GM12878 (cell line): ENCODE results near the gene DMAC2. TPM values are rescaled to one million over a fixed set of nuclear protein-coding genes. Genes with fewer than 3 reads are reported as not detected.

Experiments
- ATAC-seq: fragments of 200-7000 bp; cut with Tn5 transposase; 3 replicates; pipeline ENCODE4 v1.9.1; 2020; ENCODE audit warnings: mild to moderate bottlenecking, moderate library complexity
- BruUV-seq: library from RNA; stranded (reverse); fragments of 400-500 nt; replicated peaks from 2 replicates; lab custom pipeline; 2021; lab: Mats Ljungman, UMichigan
- CTCF ChIA-PET: fragments of 300-600 bp; sonication (Branson Sonifier 250); formaldehyde crosslinking; extraction: SDS; loops from one replicate; lab custom pipeline; 2021; ENCODE audit warnings: inconsistent platforms; lab: Yijun Ruan, JAX
- POLR2A ChIA-PET: fragments of 350-600 bp; formaldehyde crosslinking; extraction: SDS; loops from one replicate; lab custom pipeline; 2021; ENCODE audit warnings: inconsistent platforms; lab: Charles Lee
- RAD21 ChIA-PET: fragments of 300-600 bp; sonication (Branson Sonifier 250); formaldehyde crosslinking; loops from one replicate; lab custom pipeline; 2023; ENCODE audit warnings: antibody characterized with exemption; ENCODE audit not compliant: unreplicated experiment; lab: Charles Lee
- SMC1A ChIA-PET: fragments of 300-600 bp; sonication (Branson Sonifier 250); formaldehyde crosslinking; loops from one replicate; lab custom pipeline; 2023; ENCODE audit not compliant: unreplicated experiment, uncharacterized antibody; lab: Charles Lee
- DNase-seq: peaks from one replicate; pipeline ENCODE4 v3.0.0-alpha.2; 2011; ENCODE audit warnings: low read depth, low spot score
- FAIRE-seq: peaks from 3 replicates; lab custom pipeline; 2011; peaks lifted over from hg19 to GRCh38; lab: Jason Lieb, UNC
- H2AFZ ChIP-seq: 2 replicates; pipeline ENCODE4 v1.6.0; 2011; ENCODE audit warnings: low read depth, low read length, control low read depth; ENCODE audit not compliant: control insufficient read depth
- H3K27ac ChIP-seq: 2 replicates; pipeline ENCODE4 v1.5.1; 2011; ENCODE audit warnings: control low read depth; ENCODE audit not compliant: control insufficient read depth, insufficient read depth
- H3K27me3 ChIP-seq, 2 experiments: replicated peaks in 1 of 2; 2 replicates each; pipeline versions ENCODE4 v1.6.0 to v1.6.1; 2011; ENCODE audit warnings: low read length in 1 of 2; ENCODE audit not compliant: control insufficient read depth in 2 of 2, insufficient read depth in 2 of 2
- H3K36me3 ChIP-seq, 2 experiments: 2 replicates each; pipeline ENCODE4 v1.5.1; 2011; ENCODE audit warnings: low read length in 1 of 2; ENCODE audit not compliant: control insufficient read depth in 2 of 2, insufficient read depth in 2 of 2
- H3K4me1 ChIP-seq: 2 replicates; pipeline ENCODE4 v1.6.1; 2011; ENCODE audit warnings: mild to moderate bottlenecking, low read length, moderate library complexity, mixed read lengths; ENCODE audit not compliant: control insufficient read depth, insufficient read depth
- H3K4me2 ChIP-seq: 2 replicates; pipeline ENCODE4 v1.6.0; 2011; ENCODE audit warnings: control low read depth; ENCODE audit not compliant: control insufficient read depth, insufficient read depth
- H3K4me3 ChIP-seq: fragments of 200-600 bp; sonication (generic); 2 replicates; pipeline ENCODE4 v1.5.1; 2016
- H3K79me2 ChIP-seq: 2 replicates; pipeline ENCODE4 v1.6.0; 2011; ENCODE audit warnings: low read length; ENCODE audit not compliant: control insufficient read depth, insufficient read depth
- H3K9ac ChIP-seq: 2 replicates; pipeline ENCODE4 v1.8.0; 2011; ENCODE audit warnings: low read length, control low read depth, mixed read lengths; ENCODE audit not compliant: control insufficient read depth, insufficient read depth
- H3K9me3 ChIP-seq: replicated peaks from 3 replicates; pipeline ENCODE4 v1.5.1; 2011; ENCODE audit warnings: mild to moderate bottlenecking, low read length; ENCODE audit not compliant: control insufficient read depth, insufficient read depth
- H4K20me1 ChIP-seq: 2 replicates; pipeline ENCODE4 v1.6.0; 2011; ENCODE audit not compliant: control insufficient read depth, insufficient read depth
- CBX3 ChIP-seq: fragments of 200-600 bp; sonication (generic); IDR thresholded peaks from 2 replicates; pipeline ENCODE4 v1.6.1; 2016; ENCODE audit warnings: low read depth, borderline replicate concordance
- CHD2 ChIP-seq: IDR thresholded peaks from 2 replicates; pipeline ENCODE4 v1.6.1; 2011; ENCODE audit warnings: low read depth, low read length, improper control_type of control experiment, borderline replicate concordance
- HDAC2 ChIP-seq: fragments of 200-600 bp; sonication (generic); IDR thresholded peaks from 2 replicates; pipeline ENCODE4 v1.6.1; 2017
- HDGF ChIP-seq: fragments of 450-650 bp; IDR thresholded peaks from 2 replicates; pipeline ENCODE4 v1.6.1; 2016; ENCODE audit warnings: antibody characterized with exemption
- IKZF2 ChIP-seq, 2 experiments: fragments of 450-650 bp; IDR thresholded peaks; 2 replicates each; pipeline ENCODE4 v1.6.1; 2017; ENCODE audit warnings: mild to moderate bottlenecking in 2 of 2, moderate library complexity in 2 of 2
- LARP7 ChIP-seq: fragments of 450-650 bp; IDR thresholded peaks from 2 replicates; pipeline ENCODE4 v1.6.1; 2017; ENCODE audit warnings: mild to moderate bottlenecking
- NFXL1 ChIP-seq: fragments of 450-650 bp; IDR thresholded peaks from 2 replicates; pipeline ENCODE4 v1.6.1; 2017; ENCODE audit warnings: antibody characterized with exemption, mild to moderate bottlenecking, borderline replicate concordance
- RB1 ChIP-seq: fragments of 450-650 bp; formaldehyde crosslinking; IDR thresholded peaks from 2 replicates; pipeline ENCODE4 v1.6.1; 2017; ENCODE audit warnings: mild to moderate bottlenecking, borderline replicate concordance
- RELA ChIP-seq: fragments of 450-650 bp; IDR thresholded peaks from 2 replicates; pipeline ENCODE4 v1.8.0; 2014; ENCODE audit warnings: borderline replicate concordance; ENCODE audit not compliant: partially characterized antibody
- SUPT20H ChIP-seq: IDR thresholded peaks from 2 replicates; pipeline ENCODE4 v1.6.1; 2011; ENCODE audit warnings: low read depth, mild to moderate bottlenecking, low read length, moderate library complexity, borderline replicate concordance; ENCODE audit not compliant: control insufficient read depth
- TCF7 ChIP-seq: IDR thresholded peaks from 2 replicates; pipeline ENCODE4 v1.6.1; 2014; ENCODE audit warnings: antibody characterized with exemption, borderline replicate concordance
- WGBS: methylation state at CpG from one replicate; pipeline ENCODE4 v1.1.6; 2016; ENCODE audit warnings: low lambda C conversion rate; ENCODE audit not compliant: insufficient replicate concordance, insufficient coverage; ENCODE audit errors: missing lambda C conversion rate; 5-methylcytosine and 5-hydroxymethylcytosine counted together
- in situ Hi-C: fragments of 300-500 bp; cut with MboI; formaldehyde crosslinking; loops from 9 replicates; pipeline ENCODE4 v1.14.3; 2018; ENCODE audit warnings: mixed read lengths
- intact Hi-C: fragments of 100-400 bp; cut with micrococcal nuclease; formaldehyde crosslinking; loops from one replicate; pipeline ENCODE4 v1.14.2; 2022; ENCODE audit not compliant: unreplicated experiment
- polyA plus RNA-seq, 11 experiments: library from polyadenylated mRNA; depleted of rRNA in 4 of 11; unstranded in 6 of 11; stranded (reverse) in 5 of 11; fragments of >200 nt; fragmentation: Nextera tagmentation in 4 of 11; fragmentation: Illumina TruSeq in 1 of 11; extraction: Ambion mirVana in 4 of 11; extraction: Trizol in 1 of 11; gene quantifications; 1 replicate in 1 of 11; 2 replicates in 10 of 11; pipeline versions ENCODE4 v1.2.1 to v1.2.3, GENCODE V29; 2011 to 2016; ENCODE audit warnings: inconsistent platforms in 2 of 11, missing spikeins in 2 of 11, low read depth in 1 of 11
- total RNA-seq, 4 experiments: library from RNA; depleted of rRNA in 3 of 4; stranded (reverse); fragments of >200 nt in 3 of 4; fragmentation: Illumina TruSeq in 1 of 4; extraction: Trizol in 1 of 4; gene quantifications; 2 replicates each; pipeline versions ENCODE4 v1.2.1 to v1.2.3, GENCODE V29; 2013 to 2021
- TF ChIP-seq, protein P1 (sequence below): IDR thresholded peaks from 2 replicates; pipeline ENCODE4 v1.6.1; 2012; ENCODE audit warnings: low read depth, low read length, improper control_type of control experiment
- TF ChIP-seq, protein P2 (sequence below): fragments of 450-650 bp; IDR thresholded peaks from 2 replicates; pipeline ENCODE4 v1.6.1; 2016; ENCODE audit warnings: mild to moderate bottlenecking, moderate library complexity, borderline replicate concordance
- TF ChIP-seq, protein P3 (sequence below): IDR thresholded peaks from 2 replicates; pipeline ENCODE4 v1.6.1; 2011; ENCODE audit warnings: borderline replicate concordance, low read depth, mild to moderate bottlenecking, moderate library complexity, mixed read lengths, low read length; ENCODE audit not compliant: insufficient read depth; ENCODE audit errors: extremely low read length
- TF ChIP-seq, protein P4 (sequence below): fragments of 150-350 bp; IDR thresholded peaks from 2 replicates; pipeline ENCODE4 v1.6.1; 2016; ENCODE audit warnings: low read depth, low read length

DMAC2 gene
- total and polyA plus RNA-seq, 10 of the 15 experiments (the other 5 are each of a cell fraction or from before 2014, with no cell fraction given): 10.8 to 57.2 (median 42.7) TPM

DNA sequence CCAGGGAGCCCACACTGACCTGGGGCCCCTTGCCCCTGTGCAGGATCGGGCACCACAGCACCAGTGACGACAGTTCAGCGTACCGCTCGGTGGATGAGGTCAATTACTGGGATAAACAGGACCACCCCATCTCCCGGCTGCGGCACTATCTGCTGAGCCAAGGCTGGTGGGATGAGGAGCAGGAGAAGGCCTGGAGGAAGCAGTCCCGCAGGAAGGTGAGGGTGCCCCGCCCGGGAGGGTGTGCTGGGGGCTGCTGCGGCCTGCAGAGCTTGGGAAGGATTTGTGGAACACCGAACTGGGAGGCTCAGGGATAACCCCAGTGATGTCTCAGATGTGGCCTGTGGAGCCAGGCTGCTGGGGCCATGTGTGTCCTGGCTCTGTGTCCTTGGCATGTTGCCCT, 16.8 kb downstream of the DMAC2 start:
- ATAC-seq: no peak
- Histone ChIP-seq H4K20me1 (no peaks in the 10 kb centered on the region), H3K36me3 (peaks cover 11 to 18% of the 10 kb centered on the region in 2 experiments), H3K4me2 (no peak overlapping the region), H2AFZ (no peak overlapping the region), H3K27me3 (no peaks in the 10 kb centered on the region), H3K27ac (no peak overlapping the region), H3K79me2 (no peaks in the 10 kb centered on the region; the same call in 1 of the 2 replicates)
- RAD21 ChIA-PET: no interaction called here
- SMC1A ChIA-PET: no interaction called here
- intact Hi-C loops (no loop called here), in situ Hi-C loops (no loop called here)
- no peak for FAIRE-seq
- TF ChIP-seq, protein P1, sequence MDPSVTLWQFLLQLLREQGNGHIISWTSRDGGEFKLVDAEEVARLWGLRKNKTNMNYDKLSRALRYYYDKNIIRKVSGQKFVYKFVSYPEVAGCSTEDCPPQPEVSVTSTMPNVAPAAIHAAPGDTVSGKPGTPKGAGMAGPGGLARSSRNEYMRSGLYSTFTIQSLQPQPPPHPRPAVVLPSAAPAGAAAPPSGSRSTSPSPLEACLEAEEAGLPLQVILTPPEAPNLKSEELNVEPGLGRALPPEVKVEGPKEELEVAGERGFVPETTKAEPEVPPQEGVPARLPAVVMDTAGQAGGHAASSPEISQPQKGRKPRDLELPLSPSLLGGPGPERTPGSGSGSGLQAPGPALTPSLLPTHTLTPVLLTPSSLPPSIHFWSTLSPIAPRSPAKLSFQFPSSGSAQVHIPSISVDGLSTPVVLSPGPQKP: no peak
- TF ChIP-seq RB1: no peak
- no peak for TF ChIP-seq LARP7
- no peak for TF ChIP-seq TCF7
- TF ChIP-seq CHD2: no peak
- TF ChIP-seq, protein P2, sequence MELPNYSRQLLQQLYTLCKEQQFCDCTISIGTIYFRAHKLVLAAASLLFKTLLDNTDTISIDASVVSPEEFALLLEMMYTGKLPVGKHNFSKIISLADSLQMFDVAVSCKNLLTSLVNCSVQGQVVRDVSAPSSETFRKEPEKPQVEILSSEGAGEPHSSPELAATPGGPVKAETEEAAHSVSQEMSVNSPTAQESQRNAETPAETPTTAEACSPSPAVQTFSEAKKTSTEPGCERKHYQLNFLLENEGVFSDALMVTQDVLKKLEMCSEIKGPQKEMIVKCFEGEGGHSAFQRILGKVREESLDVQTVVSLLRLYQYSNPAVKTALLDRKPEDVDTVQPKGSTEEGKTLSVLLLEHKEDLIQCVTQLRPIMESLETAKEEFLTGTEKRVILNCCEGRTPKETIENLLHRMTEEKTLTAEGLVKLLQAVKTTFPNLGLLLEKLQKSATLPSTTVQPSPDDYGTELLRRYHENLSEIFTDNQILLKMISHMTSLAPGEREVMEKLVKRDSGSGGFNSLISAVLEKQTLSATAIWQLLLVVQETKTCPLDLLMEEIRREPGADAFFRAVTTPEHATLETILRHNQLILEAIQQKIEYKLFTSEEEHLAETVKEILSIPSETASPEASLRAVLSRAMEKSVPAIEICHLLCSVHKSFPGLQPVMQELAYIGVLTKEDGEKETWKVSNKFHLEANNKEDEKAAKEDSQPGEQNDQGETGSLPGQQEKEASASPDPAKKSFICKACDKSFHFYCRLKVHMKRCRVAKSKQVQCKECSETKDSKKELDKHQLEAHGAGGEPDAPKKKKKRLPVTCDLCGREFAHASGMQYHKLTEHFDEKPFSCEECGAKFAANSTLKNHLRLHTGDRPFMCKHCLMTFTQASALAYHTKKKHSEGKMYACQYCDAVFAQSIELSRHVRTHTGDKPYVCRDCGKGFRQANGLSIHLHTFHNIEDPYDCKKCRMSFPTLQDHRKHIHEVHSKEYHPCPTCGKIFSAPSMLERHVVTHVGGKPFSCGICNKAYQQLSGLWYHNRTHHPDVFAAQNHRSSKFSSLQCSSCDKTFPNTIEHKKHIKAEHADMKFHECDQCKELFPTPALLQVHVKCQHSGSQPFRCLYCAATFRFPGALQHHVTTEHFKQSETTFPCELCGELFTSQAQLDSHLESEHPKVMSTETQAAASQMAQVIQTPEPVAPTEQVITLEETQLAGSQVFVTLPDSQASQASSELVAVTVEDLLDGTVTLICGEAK: no peak
- no peak for TF ChIP-seq SUPT20H
- no peak for TF ChIP-seq NFXL1
- no peak for TF ChIP-seq HDGF
- TF ChIP-seq, protein P3, sequence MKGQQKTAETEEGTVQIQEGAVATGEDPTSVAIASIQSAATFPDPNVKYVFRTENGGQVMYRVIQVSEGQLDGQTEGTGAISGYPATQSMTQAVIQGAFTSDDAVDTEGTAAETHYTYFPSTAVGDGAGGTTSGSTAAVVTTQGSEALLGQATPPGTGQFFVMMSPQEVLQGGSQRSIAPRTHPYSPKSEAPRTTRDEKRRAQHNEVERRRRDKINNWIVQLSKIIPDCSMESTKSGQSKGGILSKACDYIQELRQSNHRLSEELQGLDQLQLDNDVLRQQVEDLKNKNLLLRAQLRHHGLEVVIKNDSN: no peak
- no peak for TF ChIP-seq IKZF2 (IDR thresholded peaks at IDR 0.05)
- TF ChIP-seq RELA: no peak
- no peak for TF ChIP-seq HDAC2
- TF ChIP-seq, protein P4, sequence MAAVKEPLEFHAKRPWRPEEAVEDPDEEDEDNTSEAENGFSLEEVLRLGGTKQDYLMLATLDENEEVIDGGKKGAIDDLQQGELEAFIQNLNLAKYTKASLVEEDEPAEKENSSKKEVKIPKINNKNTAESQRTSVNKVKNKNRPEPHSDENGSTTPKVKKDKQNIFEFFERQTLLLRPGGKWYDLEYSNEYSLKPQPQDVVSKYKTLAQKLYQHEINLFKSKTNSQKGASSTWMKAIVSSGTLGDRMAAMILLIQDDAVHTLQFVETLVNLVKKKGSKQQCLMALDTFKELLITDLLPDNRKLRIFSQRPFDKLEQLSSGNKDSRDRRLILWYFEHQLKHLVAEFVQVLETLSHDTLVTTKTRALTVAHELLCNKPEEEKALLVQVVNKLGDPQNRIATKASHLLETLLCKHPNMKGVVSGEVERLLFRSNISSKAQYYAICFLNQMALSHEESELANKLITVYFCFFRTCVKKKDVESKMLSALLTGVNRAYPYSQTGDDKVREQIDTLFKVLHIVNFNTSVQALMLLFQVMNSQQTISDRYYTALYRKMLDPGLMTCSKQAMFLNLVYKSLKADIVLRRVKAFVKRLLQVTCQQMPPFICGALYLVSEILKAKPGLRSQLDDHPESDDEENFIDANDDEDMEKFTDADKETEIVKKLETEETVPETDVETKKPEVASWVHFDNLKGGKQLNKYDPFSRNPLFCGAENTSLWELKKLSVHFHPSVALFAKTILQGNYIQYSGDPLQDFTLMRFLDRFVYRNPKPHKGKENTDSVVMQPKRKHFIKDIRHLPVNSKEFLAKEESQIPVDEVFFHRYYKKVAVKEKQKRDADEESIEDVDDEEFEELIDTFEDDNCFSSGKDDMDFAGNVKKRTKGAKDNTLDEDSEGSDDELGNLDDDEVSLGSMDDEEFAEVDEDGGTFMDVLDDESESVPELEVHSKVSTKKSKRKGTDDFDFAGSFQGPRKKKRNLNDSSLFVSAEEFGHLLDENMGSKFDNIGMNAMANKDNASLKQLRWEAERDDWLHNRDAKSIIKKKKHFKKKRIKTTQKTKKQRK: no peak
- no peak for TF ChIP-seq CBX3
- TF ChIP-seq, all 136 proteins: peak for 0
- no peak overlapping the region for H3K9ac ChIP-seq
- H3K4me1 ChIP-seq: peaks cover 9% of the 10 kb centered on the region
- DNase-seq: no peak
- ChIA-PET POLR2A (no interaction called here), CTCF (no interaction called here)
- over 99% methylated on average over 12 of the region's 12 CpGs for WGBS
- H3K9me3 ChIP-seq: no peaks in the 10 kb centered on the region
- BruUV-seq: no TSS peak
- H3K4me3 ChIP-seq: no peak overlapping the region
